Measurements from ENCODE around the gene DHRS7.

GRCh38 chr14:60114881-60115280 is 50.3 kb downstream of the DHRS7 start:
- no peak for TF ChIP-seq POLR2A (IDR thresholded peaks at IDR 0.05)
- TF ChIP-seq, protein P1, sequence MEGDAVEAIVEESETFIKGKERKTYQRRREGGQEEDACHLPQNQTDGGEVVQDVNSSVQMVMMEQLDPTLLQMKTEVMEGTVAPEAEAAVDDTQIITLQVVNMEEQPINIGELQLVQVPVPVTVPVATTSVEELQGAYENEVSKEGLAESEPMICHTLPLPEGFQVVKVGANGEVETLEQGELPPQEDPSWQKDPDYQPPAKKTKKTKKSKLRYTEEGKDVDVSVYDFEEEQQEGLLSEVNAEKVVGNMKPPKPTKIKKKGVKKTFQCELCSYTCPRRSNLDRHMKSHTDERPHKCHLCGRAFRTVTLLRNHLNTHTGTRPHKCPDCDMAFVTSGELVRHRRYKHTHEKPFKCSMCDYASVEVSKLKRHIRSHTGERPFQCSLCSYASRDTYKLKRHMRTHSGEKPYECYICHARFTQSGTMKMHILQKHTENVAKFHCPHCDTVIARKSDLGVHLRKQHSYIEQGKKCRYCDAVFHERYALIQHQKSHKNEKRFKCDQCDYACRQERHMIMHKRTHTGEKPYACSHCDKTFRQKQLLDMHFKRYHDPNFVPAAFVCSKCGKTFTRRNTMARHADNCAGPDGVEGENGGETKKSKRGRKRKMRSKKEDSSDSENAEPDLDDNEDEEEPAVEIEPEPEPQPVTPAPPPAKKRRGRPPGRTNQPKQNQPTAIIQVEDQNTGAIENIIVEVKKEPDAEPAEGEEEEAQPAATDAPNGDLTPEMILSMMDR (IDR thresholded peaks at IDR 0.05), result no peak
- TF ChIP-seq EP300 (IDR thresholded peaks at IDR 0.05), result no peak
